HEK293 (cell line): ENCODE results near the gene DIP2A.

ENCODE experiments used
- GLI4 ChIP-seq: fragments of 450-650 bp; formaldehyde crosslinking; IDR thresholded peaks from 2 replicates; pipeline ENCODE4 v1.5.1; 2016; ENCODE audit warnings: missing biosample characterization, missing genetic modification characterization
- MYNN ChIP-seq: fragments of 450-650 bp; formaldehyde crosslinking; IDR thresholded peaks from 2 replicates; pipeline ENCODE4 v1.5.1; 2016; ENCODE audit warnings: missing biosample characterization, missing genetic modification characterization, borderline replicate concordance
- ZNF114 ChIP-seq: fragments of 450-650 bp; formaldehyde crosslinking; IDR thresholded peaks from 2 replicates; pipeline ENCODE4 v1.5.0; 2017; ENCODE audit warnings: missing biosample characterization, missing genetic modification characterization
- ZNF155 ChIP-seq: fragments of 450-650 bp; formaldehyde crosslinking; IDR thresholded peaks from 2 replicates; pipeline ENCODE4 v1.5.1; 2016; ENCODE audit warnings: missing biosample characterization, missing genetic modification characterization
- ZNF211 ChIP-seq: fragments of 450-650 bp; formaldehyde crosslinking; IDR thresholded peaks from 2 replicates; pipeline ENCODE4 v1.5.1; 2016; ENCODE audit warnings: low read depth, missing biosample characterization, missing genetic modification characterization
- ZNF473 ChIP-seq: fragments of 450-650 bp; formaldehyde crosslinking; IDR thresholded peaks from 2 replicates; pipeline ENCODE4 v1.5.1; 2017; ENCODE audit warnings: missing biosample characterization, missing genetic modification characterization
- TF ChIP-seq, protein P1 (sequence below): sonication (generic); formaldehyde crosslinking; IDR thresholded peaks from 2 replicates; pipeline ENCODE4 v1.8.1; 2022; ENCODE audit warnings: mild to moderate bottlenecking, moderate library complexity, missing genetic modification reagents
- TF ChIP-seq, protein P2 (sequence below): fragments of 450-650 bp; formaldehyde crosslinking; IDR thresholded peaks from 2 replicates; pipeline ENCODE4 v1.5.1; 2016; ENCODE audit warnings: missing biosample characterization, missing genetic modification characterization

DNA sequence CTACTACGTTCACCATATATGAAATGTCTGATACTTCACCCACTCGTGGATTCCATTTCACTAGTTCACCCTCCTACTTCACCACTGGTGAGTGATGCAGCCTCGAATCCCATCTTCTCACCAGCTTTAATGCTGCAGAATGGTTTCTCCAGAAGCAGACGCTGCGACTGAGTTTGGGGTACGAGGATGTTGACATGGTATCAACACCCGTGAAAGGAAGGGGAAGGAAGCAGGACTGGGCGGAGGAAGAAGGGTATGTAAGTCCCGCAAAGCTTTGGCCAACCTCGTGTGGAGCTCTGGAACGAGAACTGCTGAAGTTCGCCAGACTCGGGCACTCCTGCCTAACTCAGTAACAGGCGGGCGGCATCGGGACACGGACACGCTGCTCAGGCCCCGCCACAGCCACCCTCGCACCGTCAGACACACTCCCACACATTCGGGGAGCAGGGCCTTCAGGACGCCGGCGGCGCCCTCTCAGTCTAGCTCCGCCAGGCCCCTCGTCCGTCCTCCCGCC, 833 bp upstream of the DIP2A start:
- TF ChIP-seq, protein P1, sequence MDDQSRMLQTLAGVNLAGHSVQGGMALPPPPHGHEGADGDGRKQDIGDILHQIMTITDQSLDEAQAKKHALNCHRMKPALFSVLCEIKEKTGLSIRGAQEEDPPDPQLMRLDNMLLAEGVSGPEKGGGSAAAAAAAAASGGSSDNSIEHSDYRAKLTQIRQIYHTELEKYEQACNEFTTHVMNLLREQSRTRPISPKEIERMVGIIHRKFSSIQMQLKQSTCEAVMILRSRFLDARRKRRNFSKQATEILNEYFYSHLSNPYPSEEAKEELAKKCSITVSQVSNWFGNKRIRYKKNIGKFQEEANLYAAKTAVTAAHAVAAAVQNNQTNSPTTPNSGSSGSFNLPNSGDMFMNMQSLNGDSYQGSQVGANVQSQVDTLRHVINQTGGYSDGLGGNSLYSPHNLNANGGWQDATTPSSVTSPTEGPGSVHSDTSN (CRISPR knock-in tag) = no peak; the same call in 1 of the 2 replicates
- TF ChIP-seq, protein P2, sequence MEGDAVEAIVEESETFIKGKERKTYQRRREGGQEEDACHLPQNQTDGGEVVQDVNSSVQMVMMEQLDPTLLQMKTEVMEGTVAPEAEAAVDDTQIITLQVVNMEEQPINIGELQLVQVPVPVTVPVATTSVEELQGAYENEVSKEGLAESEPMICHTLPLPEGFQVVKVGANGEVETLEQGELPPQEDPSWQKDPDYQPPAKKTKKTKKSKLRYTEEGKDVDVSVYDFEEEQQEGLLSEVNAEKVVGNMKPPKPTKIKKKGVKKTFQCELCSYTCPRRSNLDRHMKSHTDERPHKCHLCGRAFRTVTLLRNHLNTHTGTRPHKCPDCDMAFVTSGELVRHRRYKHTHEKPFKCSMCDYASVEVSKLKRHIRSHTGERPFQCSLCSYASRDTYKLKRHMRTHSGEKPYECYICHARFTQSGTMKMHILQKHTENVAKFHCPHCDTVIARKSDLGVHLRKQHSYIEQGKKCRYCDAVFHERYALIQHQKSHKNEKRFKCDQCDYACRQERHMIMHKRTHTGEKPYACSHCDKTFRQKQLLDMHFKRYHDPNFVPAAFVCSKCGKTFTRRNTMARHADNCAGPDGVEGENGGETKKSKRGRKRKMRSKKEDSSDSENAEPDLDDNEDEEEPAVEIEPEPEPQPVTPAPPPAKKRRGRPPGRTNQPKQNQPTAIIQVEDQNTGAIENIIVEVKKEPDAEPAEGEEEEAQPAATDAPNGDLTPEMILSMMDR (tag by site-specific recombination) = no peak
- TF ChIP-seq GLI4 (tag by site-specific recombination) (no peak), ZNF114 (tag by site-specific recombination) (no peak), MYNN (tag by site-specific recombination) (no peak), ZNF155 (tag by site-specific recombination) (no peak), ZNF473 (tag by site-specific recombination) (no peak), ZNF211 (no peak)
